Measurements from ENCODE around the gene GATAD2A.
"Not testable (repeated sequence)": the region's sequence is repeated elsewhere in the genome, so short reads cannot be mapped to it uniquely, and the experiment has no call there.

The GATAD2A gene

GRCh38 chr19:19404879-19405860 lies at the start of gene GATAD2A:
Gene GATAD2A, plus strand, starts transcription at chr19:19405675. Its CDS starts 59,671 bp downstream, at chr19:19465346.
- peak; percentile 4 for DNase-seq

- DNase-seq = no peak
Observed at GRCh38 chr19:19356500-19356899, 49.0 kb upstream of the GATAD2A start.

GRCh38 chr19:19356901-19357566 lies 48.4 kb upstream of the GATAD2A start:
- no peak for DNase-seq

GRCh38 chr19:19361075-19361594 lies 44.3 kb upstream of the GATAD2A start:
- DNase-seq = peak; percentile 67

GRCh38 chr19:19362075-19362474 lies 43.4 kb upstream of the GATAD2A start:
- DNase-seq = no peak

- peak; percentile 20 for DNase-seq
Observed at GRCh38 chr19:19366434-19367396, 38.8 kb upstream of the GATAD2A start.

GRCh38 chr19:19368087-19368486 lies 37.4 kb upstream of the GATAD2A start:
- no peak for DNase-seq

- DNase-seq = no peak
Observed at GRCh38 chr19:19371059-19371458, 34.4 kb upstream of the GATAD2A start.

GRCh38 chr19:19372656-19373416 lies 32.6 kb upstream of the GATAD2A start:
- no peak for DNase-seq

GRCh38 chr19:19379527-19379926 lies 25.9 kb upstream of the GATAD2A start:
- no peak for DNase-seq

- DNase-seq = not testable (repeated sequence)
Observed at GRCh38 chr19:19380316-19380715, 25.2 kb upstream of the GATAD2A start.

- no peak for DNase-seq
Observed at GRCh38 chr19:19381007-19381926, 24.2 kb upstream of the GATAD2A start.

GRCh38 chr19:19382118-19382517 lies 23.4 kb upstream of the GATAD2A start:
- no peak for DNase-seq

- DNase-seq = no peak
Observed at GRCh38 chr19:19384486-19384885, 21.0 kb upstream of the GATAD2A start.

GRCh38 chr19:19385131-19385895 lies 20.2 kb upstream of the GATAD2A start:
- DNase-seq = peak; percentile 96

- no peak for DNase-seq
Observed at GRCh38 chr19:19385896-19386869, 19.3 kb upstream of the GATAD2A start.

GRCh38 chr19:19387108-19387507 lies 18.4 kb upstream of the GATAD2A start:
- DNase-seq = no peak
